Gastroesophageal sphincter (tissue), 3 donors: ENCODE data around the gene TRPC3.

ENCODE experiments used
- CTCF ChIP-seq, 4 experiments: fragments of 200-600 bp in 2 of 4; fragments of 450-650 bp in 2 of 4; sonication (generic) in 1 of 4; IDR thresholded peaks; one replicate each; pipeline ENCODE4 v1.5.1; 2017 to 2019; ENCODE audit warnings: antibody characterized with exemption in 4 of 4, mild to moderate bottlenecking in 2 of 4, moderate library complexity in 2 of 4
- EP300 ChIP-seq: sonication (generic); formaldehyde crosslinking; IDR thresholded peaks from one replicate; pipeline ENCODE4 v1.6.1; 2017; ENCODE audit warnings: antibody characterized with exemption, mild to moderate bottlenecking
- POLR2A ChIP-seq, 2 donors: fragments of 450-650 bp; IDR thresholded peaks; one replicate each; pipeline ENCODE4 v1.6.1; 2017; ENCODE audit warnings: antibody characterized with exemption in 2 of 2, mild to moderate bottlenecking in 2 of 2, moderate library complexity in 1 of 2
- POLR2AphosphoS5 ChIP-seq: sonication (generic); formaldehyde crosslinking; IDR thresholded peaks from one replicate; pipeline ENCODE4 v1.6.1; 2017; ENCODE audit warnings: antibody characterized with exemption

GRCh38 chr4:121953860-121954259 is 2.0 kb upstream of the TRPC3 start:
- TF ChIP-seq CTCF (IDR thresholded peaks at IDR 0.05) (no peak), POLR2A (IDR thresholded peaks at IDR 0.05) (no peak), EP300 (no peak), POLR2AphosphoS5 (no peak)
